ENCODE data around the gene SPIRE1.

GRCh38 chr18:12595571-12596255 lies 62.2 kb downstream of the SPIRE1 start:
- TF ChIP-seq ZFP3 (CRISPR knock-in tag; IDR thresholded peaks at IDR 0.05) (no peak), SNAI2 (CRISPR knock-in tag; IDR thresholded peaks at IDR 0.05) (no peak), ISL1 (CRISPR knock-in tag; IDR thresholded peaks at IDR 0.05) (no peak), ZNF70 (CRISPR knock-in tag; IDR thresholded peaks at IDR 0.05) (no peak), TCF4 (CRISPR knock-in tag; IDR thresholded peaks at IDR 0.05; ENCODE audit: borderline replicate concordance) (no peak), RARB (CRISPR knock-in tag; IDR thresholded peaks at IDR 0.05) (no peak)
- TF ChIP-seq, protein P1, sequence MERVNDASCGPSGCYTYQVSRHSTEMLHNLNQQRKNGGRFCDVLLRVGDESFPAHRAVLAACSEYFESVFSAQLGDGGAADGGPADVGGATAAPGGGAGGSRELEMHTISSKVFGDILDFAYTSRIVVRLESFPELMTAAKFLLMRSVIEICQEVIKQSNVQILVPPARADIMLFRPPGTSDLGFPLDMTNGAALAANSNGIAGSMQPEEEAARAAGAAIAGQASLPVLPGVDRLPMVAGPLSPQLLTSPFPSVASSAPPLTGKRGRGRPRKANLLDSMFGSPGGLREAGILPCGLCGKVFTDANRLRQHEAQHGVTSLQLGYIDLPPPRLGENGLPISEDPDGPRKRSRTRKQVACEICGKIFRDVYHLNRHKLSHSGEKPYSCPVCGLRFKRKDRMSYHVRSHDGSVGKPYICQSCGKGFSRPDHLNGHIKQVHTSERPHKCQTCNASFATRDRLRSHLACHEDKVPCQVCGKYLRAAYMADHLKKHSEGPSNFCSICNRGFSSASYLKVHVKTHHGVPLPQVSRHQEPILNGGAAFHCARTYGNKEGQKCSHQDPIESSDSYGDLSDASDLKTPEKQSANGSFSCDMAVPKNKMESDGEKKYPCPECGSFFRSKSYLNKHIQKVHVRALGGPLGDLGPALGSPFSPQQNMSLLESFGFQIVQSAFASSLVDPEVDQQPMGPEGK (CRISPR knock-in tag; IDR thresholded peaks at IDR 0.05; ENCODE audit: borderline replicate concordance) = no peak
